M059J (cell line): ENCODE measurements around the gene ITGB2. TPM values are rescaled to one million over a fixed set of nuclear protein-coding genes. Genes with fewer than 3 reads are reported as not detected.

Source experiments
- DNase-seq: peaks from one replicate; pipeline ENCODE4 v3.0.0-alpha.2; 2012; ENCODE audit warnings: low read depth
- total RNA-seq: library from RNA; depleted of rRNA; stranded (reverse); fragments of >200 nt; shearing (Covaris generic); gene quantifications from 2 replicates; pipeline ENCODE4 v1.2.3, GENCODE V29; 2014

The ITGB2 gene
- total RNA-seq, 1 experiment from 2014 or later: 0.10 TPM

DNA sequence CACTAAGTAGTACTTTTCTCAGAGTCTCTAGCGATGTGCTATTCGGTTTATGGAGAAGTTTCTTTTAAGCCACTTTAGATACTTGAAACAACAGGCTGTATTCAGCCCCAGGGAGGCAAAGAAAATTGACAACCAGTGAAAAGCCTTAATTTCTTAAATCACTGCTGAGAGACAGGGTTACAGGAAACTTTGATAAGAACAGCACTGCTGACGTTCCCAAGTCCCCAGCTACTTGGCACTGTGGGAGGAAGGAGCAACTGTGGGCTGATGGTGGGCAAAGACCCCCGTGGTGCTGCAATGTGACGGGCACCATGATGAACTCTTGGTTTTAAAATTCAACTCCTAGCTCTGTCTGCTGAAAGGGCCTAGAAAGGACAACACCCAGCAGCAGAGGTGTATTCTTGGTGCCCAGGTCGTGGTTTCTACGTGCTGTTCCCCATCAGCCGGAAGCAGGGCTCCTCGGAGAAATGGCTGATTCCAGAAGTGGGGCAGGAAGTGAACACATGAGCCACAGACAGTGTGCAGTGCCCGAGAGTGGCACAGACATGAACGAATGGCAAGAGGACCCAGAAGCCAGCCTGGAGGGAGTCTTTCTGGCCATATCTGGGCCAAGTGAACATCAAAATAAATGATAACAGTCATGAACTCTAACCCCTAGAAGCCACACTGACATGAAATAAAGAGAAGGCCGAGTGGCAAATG, 52.5 kb downstream of the ITGB2 start:
- DNase-seq: no peak

DNA sequence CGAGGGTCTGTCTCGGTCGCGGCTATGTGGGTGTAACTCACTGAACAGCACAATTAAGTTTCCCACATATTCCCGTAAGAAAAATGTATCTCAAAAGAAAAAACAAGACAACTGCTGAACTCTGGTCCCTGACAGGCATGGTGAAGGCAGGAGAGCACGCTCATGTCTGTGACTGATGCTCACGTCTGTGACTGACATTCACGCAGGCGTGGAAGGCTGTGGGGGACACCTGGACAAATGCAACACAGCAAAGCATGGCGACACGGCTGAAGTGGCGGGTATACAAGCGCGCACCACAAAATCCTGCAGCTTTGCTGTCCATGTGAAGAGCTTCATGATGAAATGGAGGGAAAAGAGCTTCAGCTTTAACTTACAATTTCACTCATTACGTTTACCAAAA, 53.2 kb downstream of the ITGB2 start:
- no peak for DNase-seq

GRCh38 chr21:44866780-44867179, 53.9 kb downstream of the ITGB2 start:
- peak; percentile 56 for DNase-seq

GRCh38 chr21:44865561-44866280, 55.0 kb downstream of the ITGB2 start:
- DNase-seq: peak; percentile 47

DNA sequence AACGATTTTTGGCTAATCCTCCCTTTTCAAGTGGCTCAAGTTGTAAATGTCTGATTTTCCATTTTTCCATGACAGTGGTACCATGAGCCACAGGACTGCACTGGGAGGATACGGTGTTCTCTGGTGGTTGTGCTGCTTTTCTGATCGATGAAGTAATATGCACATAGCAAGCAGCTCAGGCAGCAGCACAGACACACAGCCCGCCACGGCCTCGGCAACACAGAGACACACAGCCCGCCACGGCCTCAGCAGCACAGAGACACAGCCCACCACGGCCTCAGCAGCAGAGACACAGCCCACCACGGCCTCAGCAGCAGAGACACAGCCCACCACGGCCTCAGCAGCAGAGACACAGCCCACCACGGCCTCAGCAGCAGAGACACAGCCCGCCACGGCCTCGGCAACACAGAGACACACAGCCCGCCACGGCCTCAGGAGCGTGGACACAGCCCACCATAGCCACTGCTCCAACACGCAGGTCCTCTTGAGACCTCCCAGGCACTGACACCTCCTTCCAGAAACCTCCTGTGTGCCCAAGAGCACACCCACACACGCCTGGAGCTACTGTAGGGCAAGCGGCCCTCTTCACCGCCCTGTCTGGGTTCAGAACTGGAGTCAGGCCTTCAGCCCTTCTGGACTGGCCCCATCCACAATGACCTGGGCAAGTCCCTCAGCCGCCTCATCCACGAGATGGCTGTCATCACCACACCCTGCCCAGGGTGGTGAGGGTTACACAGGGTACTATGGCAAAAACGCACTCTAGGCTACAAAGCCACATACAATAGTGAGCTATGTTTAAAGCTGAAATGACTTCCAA, 57.6 kb downstream of the ITGB2 start:
- no peak for DNase-seq

GRCh38 chr21:44858791-44859190, 61.9 kb downstream of the ITGB2 start:
- DNase-seq: no peak

- DNase-seq: no peak
These were observed 62.4 kb downstream of the ITGB2 start for GRCh38 chr21:44858291-44858690.

DNA sequence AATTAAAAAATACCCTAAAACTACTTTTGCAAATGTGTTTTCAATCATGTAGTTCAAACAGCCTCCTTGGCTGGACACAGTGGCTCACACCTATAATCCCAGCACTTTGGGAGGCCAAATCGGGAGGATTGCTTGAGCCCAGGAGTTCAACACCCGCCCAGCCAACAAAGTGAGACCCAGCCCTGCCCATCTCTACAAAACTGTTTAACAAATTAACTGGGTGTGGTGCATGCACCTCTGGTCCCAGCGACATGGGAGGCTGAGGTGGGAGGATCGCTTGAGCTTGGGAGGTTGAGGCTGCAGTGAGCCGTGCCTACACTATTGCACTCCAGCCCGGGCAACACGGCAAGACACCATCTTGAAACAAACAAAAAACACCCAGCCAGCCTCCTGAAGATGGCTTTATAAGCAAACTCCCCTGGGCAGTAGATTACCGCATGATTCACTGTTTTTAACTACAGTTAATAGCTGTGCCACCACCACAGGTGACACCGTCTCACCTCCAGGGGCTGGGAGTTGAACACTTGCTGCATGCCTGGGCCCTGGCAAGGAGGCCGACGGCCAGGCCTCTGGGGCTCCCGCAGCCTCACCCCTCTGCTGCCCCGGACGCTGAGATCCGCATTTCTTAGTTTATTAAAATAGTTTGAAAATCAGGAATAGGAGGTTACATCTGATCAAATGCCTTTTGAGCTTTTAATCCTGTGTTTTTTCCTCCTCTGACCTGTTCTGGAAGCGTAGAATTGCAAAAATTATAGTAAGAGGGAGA, 63.4 kb downstream of the ITGB2 start:
- DNase-seq: no peak

DNA sequence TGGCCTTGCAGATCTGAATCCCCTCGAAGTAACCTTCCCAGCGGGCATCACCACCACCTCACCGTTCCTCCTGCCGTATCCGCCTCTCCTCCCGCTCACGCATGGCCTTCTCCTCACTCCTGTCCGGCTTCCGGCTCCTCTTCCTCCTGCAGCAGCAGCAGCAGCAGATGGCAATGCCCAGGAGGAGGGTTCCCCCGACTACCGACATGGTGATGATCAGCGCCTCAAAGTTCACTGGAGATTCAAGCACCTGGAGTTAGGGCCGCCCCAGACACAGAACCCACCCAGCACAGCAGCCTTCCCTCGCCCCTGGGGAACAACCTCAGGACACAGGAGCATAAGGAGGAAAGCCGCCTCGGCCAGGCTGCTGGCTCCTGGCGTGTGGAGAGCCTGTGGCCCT, 64.6 kb downstream of the ITGB2 start:
- no peak for DNase-seq

GRCh38 chr21:44855572-44855971, 65.1 kb downstream of the ITGB2 start:
- no peak for DNase-seq

DNA sequence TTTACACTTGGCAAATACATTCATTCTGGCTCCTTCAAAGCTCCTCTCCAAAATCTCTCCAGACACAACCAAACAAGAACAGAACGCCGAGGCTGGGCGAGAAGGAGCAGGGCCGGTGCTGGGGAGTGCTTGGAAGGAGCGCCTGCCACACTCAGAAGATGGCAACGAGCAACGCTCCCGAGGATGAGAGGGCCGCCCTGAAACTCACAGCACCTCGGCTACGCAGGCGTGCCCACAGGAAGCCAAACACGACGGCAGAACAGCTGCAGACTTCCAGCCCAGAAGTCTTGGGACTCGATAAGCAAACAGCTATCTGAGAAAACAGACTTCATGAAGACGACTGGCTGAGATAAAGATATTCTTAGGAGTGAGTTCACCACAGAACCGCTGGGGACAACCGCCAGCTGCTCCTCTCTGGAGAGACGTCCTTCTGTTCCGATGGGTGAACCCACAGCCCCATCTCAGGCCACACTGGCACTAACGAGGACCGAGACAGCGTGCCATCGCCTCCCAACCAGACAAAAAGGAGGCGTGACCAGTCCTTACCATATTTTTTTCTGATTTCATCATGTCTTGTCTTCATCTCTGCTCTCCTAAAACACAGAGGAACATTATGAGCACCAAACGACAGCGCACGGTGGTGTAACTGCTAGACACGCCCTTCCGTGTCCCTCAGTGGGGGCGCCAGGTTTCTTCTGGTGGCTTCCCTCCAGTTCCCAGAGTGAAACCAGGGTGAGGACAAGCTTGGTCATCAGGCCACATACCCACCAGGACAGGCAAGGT, 65.8 kb downstream of the ITGB2 start:
- DNase-seq: no peak

- DNase-seq: no peak
These were observed 66.4 kb downstream of the ITGB2 start for GRCh38 chr21:44854391-44854663.

DNA sequence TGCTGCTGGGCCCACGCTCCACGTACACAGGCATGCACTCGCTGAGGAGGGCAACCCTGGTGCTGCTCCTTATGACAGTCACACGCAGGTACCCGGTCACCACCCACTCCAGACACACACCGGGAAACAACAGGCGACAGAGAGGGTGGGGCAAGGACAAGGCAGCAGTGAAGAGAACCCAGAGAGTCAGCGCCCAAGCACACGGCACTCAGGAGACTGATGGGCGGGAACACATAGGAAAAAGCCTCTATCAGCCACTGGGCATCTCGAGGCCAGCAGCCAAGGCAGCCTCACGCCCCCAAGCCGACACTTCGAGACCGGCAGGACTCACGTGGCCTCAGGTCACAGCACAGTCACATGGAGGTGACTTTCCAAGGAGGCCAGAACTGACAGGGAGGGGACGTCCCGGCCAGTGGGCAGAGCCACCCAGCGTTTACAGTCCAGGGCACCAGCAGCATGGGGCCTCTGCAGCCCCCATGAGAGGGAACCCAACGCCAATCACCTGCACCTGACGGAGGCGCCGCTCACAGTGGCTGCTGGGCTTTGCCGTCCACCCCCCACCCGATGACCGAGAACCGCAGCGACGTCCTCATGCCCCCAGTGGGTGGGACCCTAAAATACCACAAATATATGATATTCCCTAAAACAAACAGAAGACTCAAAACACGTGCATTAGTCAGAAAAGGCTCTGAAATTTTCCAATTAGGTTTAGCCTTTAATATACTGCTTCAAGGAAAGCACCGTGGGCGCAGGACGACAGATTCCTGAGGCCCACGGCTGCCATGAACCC, 66.9 kb downstream of the ITGB2 start:
- DNase-seq: no peak

DNA sequence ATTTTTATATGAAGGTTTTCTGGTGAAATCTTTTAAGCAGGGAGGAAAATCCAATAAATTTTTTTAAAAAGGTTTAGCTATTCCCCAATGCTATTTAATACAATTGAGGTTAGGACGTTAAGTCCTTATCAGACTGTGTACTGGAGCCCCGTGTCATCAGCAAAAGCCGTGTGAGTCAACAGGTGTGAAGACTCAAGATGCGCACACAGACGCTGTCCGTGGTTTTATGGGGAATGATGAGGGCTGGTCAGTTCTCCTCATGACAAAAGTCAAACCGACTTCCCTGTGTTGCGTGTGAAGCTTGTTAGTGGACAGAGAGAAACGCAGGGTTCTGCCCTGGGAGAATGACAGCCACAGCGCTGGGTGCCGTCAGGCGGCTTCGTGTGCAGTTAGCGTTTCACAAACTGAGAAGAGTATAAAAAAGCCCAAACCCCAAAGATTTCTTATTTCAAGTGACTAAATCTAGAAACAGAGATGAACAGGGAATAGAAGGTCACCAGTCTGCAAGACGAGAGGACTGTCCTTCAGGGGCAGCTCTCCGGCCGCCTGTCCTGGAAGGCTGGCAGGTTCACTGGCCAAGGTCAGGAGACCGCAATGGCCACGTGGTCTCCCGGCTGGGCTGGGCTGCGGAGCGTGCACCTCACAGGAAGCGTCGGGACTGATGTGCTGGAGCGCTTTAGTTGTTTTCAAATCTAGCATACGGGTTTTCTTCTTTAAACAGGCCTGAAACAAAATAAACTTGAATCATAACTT, 69.6 kb downstream of the ITGB2 start:
- DNase-seq: no peak

DNA sequence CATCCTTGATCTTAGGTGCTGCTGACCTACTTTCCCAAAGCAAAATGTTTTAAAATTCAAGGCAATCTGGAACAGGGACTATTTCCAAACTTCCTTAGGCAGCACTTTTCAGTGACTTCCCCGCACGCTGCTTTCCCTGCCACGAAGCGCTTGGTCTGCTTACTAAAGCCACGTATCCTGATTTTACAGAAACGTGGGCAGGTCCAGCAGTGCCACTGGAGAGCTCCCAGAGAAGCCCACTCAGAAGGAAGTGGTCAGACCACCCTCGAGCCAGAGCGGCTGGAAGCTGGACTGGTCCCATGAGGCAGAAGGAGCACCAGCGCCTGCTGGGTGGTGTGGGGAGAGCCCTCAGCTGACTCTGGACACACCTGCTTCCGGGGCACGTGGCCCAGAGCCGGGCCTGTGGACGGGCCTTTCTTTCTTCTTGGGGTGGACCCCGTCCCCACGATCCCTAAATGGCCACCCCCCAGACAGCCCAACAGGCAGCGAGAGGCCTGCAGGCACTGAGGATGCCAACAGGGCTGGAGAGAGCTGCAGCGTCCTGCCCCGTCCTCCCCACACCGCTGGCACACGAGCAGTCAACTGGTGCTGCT, 70.4 kb downstream of the ITGB2 start:
- DNase-seq: no peak

- DNase-seq: no peak
These were observed 71.0 kb downstream of the ITGB2 start for GRCh38 chr21:44849616-44850130.

GRCh38 chr21:44848821-44849521, 71.7 kb downstream of the ITGB2 start:
- no peak for DNase-seq

DNA sequence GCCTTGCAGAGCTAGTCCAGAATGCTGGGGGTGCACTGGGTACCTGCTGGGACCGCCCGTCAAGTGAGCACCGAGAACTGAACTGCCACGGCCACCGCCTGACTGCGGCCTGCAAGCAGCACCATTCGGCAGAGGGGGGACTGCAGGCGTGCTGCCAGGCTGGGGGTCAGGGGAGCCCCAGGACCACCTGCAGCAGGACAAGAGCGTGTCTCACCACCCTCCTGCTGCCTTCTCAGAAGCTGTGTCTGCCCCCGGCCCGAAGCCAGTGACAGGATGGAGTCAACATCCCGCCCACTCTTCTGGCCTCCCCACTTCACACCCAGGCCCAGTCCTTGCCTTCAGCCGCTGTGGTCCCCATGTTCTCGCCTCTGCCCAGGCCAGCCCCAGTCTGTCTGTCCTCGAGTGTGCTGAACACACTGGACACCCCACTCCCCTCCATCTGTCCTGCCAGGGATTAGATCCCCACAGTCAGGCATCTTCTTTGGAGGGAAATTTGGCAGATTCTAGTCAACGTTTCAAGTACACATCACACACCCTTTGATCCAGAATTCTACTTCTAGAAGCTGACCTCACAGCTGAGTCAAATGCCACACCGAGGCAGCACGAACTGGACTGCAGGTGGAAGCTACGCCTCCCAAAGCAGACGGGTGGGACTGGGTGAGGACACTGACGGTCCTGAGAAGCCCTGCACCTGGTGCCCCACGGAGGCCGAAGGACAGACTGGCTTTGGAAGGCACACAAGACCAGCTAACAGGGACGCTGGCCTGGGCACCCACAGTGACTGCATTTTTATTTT, 73.2 kb downstream of the ITGB2 start:
- DNase-seq: no peak
